NCI-H2107 treated with DMSO at 0.1 percent for 48 hours (cell line): ENCODE results near the gene PEX1.
"Not testable (repeated sequence)": the region's sequence is repeated elsewhere in the genome, so short reads cannot be mapped to it uniquely, and the experiment has no call there.

ENCODE experiments used
- DNase-seq: peaks from one replicate; lab custom pipeline; 2025; ENCODE audit not compliant: unreplicated experiment; lab: John Stamatoyannopoulos, UW

The PEX1 gene

DNA sequence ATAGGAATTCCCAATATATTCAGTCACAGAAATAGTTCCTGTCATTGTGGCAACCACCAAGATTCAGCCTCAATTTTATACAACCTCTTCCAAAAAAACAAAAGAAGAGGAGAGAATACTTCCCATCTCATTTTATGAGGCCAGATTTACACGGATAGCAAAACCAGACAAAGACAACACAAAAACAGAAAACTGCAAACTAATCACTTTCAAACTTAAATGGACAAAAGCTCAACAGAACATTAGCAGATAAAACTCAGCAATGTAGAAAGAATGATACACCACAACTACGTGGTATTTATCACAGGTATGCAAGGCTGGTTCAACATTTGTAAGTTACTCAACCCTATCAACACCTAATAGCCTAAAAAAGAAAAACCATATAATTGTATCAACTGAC lies 22.0 kb downstream of the PEX1 start:
- DNase-seq: no peak

DNA sequence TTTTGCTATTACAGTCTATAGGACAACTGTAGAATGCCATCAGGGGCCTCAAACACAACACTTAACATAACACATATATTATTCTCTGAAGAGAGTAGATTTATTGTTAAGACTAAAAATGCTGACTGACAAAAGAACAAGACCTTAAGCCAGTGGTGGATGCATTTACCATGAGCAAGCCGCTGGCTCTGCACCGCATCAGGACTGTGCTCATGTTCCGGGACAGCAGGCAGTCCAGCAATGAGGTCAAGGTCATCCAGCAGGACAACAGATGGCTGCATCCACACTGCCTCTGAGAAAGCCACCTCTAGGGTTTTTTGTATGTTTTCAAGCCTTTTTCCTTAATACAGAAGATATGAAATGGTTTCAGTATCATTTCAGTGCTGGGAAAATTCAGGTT lies 23.8 kb downstream of the PEX1 start:
- no peak for DNase-seq

DNA sequence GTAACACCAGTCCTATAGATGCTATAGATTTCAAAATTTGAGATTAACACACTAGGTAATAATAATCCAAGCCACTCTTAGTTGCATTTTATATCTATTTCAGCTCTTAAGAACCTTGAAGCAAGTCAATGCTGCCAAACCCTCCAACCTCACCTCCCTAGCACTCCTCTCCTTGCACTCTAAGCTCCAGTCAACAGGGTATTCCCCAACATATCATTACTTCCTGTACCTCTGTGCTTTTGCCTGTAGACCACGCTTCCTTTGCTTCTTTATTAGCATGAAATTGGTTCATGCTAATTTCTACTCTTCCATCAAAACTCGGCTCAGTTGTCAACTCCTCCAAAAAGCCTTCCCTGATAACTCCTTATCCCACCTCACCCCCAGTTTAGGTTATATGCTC lies 24.6 kb downstream of the PEX1 start:
- DNase-seq: no peak

DNA sequence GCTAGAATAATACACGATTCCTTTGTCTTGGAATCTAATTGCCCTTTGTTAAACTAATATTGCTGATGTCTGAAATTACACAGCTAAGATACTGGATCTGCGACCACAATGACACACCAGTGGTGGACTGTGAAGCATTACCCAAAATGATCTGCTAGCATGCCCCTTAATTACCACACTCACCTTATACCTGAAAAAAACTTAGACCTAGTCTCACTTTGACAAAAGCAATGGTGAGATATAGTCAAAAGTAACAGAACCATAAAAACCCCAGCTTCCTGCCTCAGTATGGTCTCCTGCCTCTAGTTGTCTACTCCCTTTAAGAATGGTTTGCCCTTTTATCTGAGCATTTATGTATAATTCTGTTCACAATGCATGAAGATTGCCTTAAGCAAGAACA lies 29.8 kb downstream of the PEX1 start:
- no peak for DNase-seq

DNA sequence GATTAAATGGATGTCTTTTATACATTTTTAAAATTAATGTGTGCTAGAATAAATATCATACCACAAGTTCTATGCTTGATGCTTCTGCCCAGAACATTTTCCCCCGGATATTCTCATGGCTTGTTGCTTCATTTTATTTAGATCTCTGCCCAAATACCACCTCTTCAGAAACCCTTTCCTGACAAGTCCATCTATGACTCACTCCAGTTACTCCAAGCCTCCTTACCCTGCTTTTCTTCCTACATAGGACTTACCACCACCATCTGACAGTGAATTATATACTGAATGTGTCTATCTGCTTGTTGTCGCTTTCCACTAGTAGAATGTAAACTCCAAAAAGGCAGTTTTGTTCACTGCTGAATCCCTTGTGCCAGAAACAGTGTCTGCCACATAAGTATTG lies 31.4 kb downstream of the PEX1 start:
- DNase-seq: no peak

DNA sequence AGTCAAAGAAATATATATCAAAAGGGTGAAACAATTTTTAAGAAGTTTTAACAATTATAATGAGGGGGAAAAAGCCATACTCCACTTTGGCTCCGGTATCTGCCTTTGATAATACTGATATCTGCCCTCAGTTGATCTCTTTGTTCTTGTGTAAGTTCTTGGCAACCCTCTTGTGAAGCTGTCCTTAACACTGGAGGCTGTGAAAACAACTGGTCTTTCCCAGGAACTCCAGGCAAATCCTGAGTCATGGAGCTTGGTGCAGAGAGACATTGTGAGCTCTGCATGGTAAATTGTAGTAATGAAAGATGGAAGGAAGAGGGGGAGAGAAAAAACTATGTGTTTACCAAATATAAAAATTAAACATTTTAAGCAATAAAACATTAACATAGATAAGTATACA lies 38.7 kb downstream of the PEX1 start:
- no peak for DNase-seq

DNA sequence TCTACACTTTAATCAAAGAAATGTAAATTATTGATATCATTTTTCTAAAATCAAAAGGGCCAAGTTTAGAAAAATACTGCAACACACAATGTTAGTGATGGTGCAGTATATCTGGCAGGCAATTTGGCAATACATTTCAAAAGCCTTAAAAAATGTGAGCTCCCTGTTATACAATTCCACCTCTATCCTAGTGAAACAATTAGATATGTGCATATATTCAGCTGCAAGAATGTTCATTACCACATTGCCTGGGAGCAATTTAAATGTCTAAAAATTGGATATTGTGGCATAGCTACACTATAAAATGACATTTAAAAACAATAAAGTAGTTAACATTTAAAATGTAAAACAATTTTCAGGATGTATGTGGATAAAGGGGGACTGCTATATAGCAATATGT lies 40.5 kb downstream of the PEX1 start:
- DNase-seq: no peak

DNA sequence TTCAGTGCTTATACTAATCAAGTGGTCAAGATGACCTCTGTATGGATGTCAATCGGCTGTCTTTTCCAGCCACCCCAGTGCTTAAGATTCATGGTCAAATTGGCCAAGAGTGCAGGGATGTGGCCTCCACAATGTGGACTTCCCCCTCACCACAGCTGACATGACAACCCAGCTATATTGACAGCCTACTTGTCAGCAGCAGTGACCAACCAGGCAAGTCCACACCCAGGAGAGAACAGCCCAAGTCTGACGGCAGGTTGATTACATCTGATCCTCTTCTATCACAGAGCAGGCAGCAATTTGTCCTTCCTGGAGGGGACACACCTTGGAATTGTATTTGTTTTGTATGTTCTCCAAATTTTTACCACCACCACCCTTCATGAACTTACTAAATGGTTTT lies 42.3 kb downstream of the PEX1 start:
- no peak for DNase-seq

DNA sequence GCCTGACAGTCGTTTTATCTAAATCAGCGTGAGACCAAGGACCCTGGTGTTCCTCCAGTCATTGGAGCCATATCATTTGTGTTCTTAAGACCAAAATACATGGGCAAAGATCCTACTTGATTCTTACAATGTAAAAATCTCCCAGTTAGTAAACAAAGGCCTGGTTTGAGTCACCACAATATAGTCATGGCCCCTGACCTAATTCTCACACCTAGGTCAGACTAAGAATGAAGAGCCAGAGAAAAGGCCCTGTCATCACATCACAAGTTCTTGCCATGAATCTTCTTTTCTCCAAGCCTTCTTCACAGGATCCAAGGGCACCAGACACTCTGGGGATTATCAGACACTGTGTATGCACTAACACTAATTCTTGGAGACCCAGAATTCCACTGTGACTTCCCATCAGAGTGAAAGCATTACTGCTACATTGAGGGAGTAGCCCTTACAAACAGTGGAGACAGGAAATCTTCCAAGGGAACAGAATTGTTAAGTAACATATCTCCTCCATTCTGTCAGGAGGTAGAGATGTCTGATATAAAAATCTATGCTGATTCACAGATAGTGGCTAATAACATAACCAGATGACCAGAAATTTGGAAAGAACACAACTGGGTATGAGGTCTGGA lies 42.9 kb downstream of the PEX1 start:
- DNase-seq: no peak

DNA sequence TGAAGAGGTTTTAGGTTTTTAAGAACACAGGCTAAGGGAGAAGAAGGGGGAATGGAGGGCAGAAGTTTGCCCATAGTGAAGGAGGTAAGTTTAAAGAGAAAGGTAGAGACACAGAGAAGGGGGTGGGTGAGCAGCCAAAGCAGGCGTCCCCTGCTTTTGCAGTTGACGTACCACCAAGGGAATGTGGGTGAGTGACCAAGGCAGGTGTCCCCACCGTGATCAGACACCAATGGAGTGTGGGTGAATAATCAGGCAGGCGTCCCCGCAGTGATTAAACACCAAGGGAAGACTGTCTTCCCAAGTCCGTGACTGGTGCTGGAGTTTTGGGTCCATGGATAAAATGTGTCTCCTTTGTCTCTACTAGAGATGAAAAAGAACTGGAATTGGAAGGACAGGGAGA lies 44.1 kb downstream of the PEX1 start:
- DNase-seq: not testable (repeated sequence)

DNA sequence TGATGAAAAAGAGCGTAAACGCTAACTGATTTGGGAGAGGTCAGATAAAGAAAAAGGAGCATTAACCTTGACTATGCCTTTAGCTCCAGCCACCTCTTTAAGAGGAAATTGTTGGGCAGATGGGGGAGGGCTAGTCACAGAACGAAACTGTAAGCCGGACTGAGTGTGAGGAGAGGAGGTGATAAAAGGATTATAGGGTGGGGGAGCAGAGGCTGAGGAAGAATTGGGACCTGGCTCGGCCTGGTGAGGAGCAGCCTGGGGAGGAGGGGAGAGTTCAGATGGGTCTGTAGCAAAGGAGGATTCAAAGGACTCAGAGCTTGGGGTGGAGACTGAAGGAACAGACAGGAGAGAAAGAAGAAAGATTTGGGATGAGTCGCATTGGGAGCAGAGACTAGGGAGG lies 44.7 kb downstream of the PEX1 start:
- DNase-seq: not testable (repeated sequence)

DNA sequence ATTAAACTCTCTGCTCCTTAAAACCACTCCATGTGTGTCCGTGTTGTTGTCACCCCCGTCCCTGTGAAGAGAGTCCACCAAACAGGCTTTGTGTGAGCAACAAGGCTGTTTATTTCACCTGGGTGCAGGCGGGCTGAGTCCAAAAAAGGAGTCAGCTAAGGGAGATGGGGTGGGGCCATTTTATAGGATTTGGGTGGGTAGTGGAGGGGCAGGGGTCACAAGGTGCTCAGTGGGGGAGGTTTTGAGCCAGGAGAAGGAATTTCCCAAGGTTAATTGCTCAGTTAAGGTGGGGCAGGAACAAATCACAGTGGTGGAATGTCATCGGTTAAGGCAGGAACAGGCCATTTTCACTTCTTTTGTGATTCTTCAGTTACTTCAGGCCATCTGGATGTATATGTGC lies 49.2 kb downstream of the PEX1 start:
- DNase-seq: not testable (repeated sequence)

DNA sequence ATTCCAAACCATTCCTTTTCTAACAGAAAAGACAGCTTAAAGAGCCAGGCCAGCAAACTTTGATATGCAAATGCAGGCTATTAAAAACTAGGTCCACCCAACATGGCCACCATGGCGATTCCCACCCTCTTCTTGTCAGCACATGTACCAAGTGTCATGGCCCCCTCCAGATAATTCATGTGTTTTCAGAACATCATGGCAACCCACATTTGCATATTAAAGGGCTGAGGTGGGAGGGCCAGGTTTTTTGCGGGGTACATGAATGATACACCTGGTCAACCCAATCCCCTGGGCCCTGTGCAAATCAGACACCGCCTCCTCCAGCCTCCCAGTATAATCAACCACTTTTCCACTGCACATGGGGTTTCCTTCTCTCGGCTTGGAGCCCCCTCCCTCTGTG lies 49.6 kb downstream of the PEX1 start:
- DNase-seq: no peak

DNA sequence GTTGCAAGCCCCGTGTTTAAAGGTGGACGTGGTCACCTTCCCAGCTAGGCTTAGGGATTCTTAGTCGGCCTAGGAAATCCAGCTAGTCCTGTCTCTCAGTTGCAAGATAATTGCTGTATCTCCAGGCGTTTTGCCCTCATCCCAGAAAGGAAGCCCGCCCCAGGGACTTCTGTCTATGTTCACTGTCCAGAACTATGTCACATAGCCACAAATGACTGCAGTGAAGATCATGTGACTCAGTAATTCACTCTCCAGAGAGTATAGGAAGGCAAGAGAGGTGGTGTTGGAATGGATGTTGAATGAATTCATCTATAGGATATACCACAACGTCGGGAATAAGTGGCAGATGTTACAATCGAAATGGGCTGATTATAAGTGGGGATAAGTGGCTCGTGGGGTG lies 50.2 kb downstream of the PEX1 start:
- no peak for DNase-seq

DNA sequence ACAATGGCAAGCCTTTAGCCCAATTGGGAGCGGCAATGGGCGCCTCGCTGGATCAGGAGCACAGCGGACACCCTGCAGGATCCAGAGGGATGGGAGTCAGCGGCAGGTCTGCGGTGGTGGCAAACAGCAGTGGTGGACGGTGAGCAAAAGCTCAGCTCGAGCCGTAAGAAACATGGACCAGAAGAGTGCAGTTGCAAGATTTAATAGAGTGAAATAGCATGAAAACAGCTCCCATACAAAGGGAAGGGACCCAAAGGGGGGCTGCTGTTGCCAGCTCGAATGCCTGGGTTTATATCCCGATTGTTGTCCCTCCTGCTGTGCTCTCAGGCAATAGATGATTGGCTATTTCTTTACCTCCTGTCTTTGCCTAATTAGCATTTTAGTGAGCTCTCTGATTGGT lies 50.6 kb downstream of the PEX1 start, which contains the start of gene ERVW-1:
Gene ERVW-1 (minus strand): TSS at position 266 of the 400 bp plus-strand sequence. CDS start 7,565 bp downstream, outside the sequence.
- not testable (repeated sequence) for DNase-seq

DNA sequence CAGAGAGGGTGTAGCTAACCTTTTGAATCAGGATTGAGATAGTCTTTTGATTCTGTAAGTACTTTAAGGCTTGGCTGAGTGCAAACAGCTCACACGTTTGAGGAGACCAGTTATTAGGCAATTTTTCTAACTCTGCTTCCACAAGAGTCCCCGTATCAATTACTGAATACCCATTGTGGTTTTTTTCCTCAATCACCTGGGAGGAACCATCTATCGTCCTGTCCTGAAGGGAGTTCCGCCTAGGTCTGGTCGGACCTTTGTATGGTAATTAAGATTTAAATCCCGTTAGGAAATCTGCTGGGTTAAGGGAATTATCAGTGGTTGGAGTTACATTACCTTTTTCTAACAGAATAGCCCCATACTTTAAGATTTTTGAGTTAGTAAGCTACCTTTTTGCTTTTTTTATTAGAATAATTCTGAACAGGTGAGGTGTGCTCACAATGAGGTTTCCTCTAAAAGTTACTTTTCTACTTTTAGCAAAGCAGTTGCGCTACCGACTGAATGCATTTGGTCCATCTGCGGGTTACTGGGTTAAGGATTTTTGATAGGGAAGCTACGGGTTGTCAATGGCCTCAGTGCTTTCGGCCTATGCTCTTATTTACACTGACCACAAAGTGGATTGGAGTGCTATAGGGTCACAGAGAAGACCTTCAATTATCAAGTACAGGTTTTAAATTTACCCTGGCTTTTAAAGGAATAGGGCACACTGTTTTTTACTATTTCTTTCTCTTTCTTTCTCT lies 52.3 kb downstream of the PEX1 start:
- not testable (repeated sequence) for DNase-seq

DNA sequence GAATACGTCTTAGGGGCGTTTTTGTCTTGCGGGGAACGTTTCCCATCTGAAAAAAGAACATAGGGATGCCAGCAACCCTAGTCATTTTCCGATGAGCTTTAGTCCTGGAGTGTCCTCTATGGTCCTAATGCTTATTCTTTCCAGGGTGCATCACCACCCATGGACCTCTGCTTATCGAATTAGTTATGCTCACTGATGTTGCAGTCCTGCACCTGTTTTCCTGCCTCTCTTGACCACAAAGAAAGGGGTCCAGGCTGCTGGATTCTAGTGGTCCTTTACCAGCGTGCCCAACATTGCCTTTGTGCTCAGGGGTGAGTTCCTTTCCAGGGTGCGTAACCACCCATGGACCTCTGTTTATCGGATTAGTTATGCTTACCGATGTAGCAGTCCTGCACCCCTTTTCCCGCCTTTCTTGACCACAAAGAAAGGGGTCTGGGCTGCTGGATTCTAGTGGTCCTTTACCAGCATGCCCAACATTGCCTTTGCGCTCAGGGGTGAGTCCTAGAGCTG lies 53.0 kb downstream of the PEX1 start:
- not testable (repeated sequence) for DNase-seq

DNA sequence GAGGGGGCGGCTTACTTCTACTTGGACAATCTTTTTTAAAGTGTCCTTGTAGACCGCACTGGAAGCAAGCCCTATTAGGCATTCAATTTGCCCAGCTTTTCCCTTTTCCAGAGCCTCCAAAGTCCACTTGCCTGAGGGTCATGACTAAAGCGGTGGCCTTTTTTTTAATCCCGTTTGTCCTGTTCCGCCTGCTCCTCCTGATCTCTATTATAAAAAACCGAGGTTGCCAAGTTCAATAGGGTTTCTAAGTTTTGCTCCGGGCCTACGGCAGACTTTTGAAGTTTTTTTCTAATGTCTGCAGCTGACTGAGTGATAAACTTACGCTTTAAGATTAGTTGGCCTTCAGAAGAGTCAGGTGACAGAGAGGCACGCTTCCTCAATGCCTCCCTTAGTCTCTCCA lies 54.3 kb downstream of the PEX1 start:
- not testable (repeated sequence) for DNase-seq

DNA sequence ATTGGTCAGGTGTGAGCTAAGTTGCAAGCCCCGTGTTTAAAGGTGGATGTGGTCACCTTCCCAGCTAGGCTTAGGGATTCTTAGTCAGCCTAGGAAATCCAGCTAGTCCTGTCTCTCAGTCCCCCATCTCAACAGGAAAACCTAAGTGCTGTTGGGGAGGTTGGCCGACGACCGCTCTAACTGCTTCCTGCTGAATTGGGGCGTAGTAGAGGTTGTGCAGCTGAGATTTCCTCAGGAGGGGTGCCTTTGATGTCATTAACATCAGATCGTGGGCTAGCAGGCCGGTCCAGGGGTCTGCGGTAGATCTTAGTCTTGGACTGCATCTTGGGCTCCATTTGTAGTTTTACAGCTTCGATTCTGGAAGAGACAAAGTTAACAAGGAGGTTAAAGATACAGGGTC lies 59.7 kb downstream of the PEX1 start:
- DNase-seq: not testable (repeated sequence)

DNA sequence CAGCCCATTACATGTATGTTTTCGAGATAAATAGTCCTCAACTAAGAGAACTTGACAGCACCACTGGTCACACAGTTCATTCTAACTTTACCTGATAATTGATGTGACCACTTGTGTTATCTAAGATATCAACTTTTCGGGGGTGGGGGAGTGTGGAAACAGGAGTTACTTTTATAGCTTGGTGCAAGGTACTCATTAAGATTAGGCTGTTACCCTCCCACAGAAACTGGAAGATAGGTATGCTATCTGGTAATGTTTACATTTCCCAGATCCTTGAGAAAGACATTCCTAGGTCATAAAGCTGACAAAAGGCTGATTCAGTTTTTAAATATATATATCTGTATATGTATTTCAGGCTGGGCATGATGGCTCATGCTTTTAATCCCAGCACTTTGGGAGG lies 61.6 kb downstream of the PEX1 start:
- DNase-seq: no peak

DNA sequence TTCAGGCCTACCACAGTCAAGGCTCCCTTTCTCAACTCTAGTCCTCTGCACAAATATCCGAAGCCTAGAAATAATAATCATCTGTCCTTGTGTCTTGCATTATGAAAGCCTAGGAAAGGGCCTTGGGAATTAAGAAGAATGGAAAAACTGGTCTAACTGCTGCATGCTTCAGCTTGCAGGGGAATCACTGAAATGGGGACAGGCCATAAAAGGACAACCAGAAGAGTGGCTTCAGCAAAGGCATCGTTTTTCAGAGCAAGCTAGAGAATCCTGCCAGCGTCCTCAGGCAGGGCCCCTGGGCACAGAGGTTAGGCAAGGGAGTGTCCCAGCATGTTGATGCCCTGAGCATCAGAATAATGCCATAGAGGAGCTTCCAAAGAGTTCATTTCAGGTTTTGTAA lies 63.8 kb downstream of the PEX1 start:
- DNase-seq: no peak

DNA sequence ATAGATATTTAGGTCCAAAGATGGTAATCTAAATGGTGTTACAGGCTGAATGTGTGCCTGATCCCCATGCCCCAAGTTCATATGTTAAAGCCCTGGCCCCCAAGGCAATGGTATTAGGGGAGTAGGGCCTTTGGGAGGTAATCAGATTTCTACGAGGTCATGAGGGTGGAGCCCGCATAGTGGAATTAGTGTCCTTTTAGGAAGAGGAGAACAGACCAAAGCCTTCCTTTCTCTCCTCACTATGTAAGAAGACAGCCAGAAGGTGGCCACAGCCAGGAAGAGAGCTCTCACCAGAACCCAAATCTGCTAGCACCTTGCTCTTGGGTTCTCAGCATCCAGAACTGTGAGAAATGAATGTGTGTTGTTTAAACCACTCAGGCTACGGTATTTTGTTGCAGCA lies 65.8 kb downstream of the PEX1 start:
- no peak for DNase-seq
